K562 (cell line): ENCODE data around the gene MILR1. TPM values are rescaled to one million over a fixed set of nuclear protein-coding genes. Genes with fewer than 3 reads are reported as not detected.

Source experiments
- ATAC-seq: fragments of 200-7000 bp; cut with Tn5 transposase; 3 replicates; pipeline ENCODE4 v1.9.1; 2020; ENCODE audit warnings: moderate library complexity
- BruUV-seq: library from RNA; stranded (reverse); fragments of 400-500 nt; replicated peaks from 2 replicates; lab custom pipeline; 2021; lab: Mats Ljungman, UMichigan
- CTCF ChIA-PET: fragments of 300-600 bp; formaldehyde crosslinking; extraction: SDS; loops from one replicate; lab custom pipeline; 2021; ENCODE audit warnings: low intra/inter-chr PET ratio; lab: Yijun Ruan, JAX
- POLR2A ChIA-PET: fragments of 300-600, 350-650 bp; sonication (Branson Sonifier 250); formaldehyde crosslinking; extraction: SDS; loops from one replicate; lab custom pipeline; 2021; ENCODE audit warnings: antibody characterized with exemption, inconsistent platforms; lab: Yijun Ruan, JAX
- DNase-seq, 4 experiments: peaks; one replicate each; pipeline versions ENCODE4 v3.0.0 to v3.0.0-alpha.2; 2011 to 2018; ENCODE audit warnings: low spot score in 3 of 4, mixed read lengths in 3 of 4; ENCODE audit errors: extremely low read depth in 1 of 4
- FAIRE-seq: peaks from 2 replicates; lab custom pipeline; 2011; peaks lifted over from hg19 to GRCh38; lab: Jason Lieb, UNC
- H2AFZ ChIP-seq: 2 replicates; pipeline ENCODE4 v1.6.0; 2011; ENCODE audit warnings: low read depth, low read length, control low read depth, inconsistent platforms
- H3K27ac ChIP-seq: fragments of 200-600 bp; 3 replicates; pipeline ENCODE4 v1.8.0; 2011; ENCODE audit warnings: low read depth, mild to moderate bottlenecking, control low read depth, inconsistent platforms, low read length, moderate library complexity, mixed read lengths; ENCODE audit errors: extremely low read depth
- H3K27me3 ChIP-seq, 2 experiments: fragments of 300-600 bp in 1 of 2; 2 replicates in 1 of 2; 3 replicates in 1 of 2; pipeline versions ENCODE4 v1.6.0 to v1.8.0; 2011; ENCODE audit warnings: inconsistent platforms in 2 of 2, low read length in 2 of 2, mild to moderate bottlenecking in 1 of 2, mixed read lengths in 1 of 2, moderate library complexity in 1 of 2; ENCODE audit not compliant: control insufficient read depth in 2 of 2, insufficient read depth in 2 of 2
- H3K36me3 ChIP-seq: fragments of 300-600 bp; 3 replicates; pipeline ENCODE4 v1.8.0; 2011; ENCODE audit warnings: mild to moderate bottlenecking, low read length, inconsistent platforms; ENCODE audit not compliant: control insufficient read depth, insufficient read depth
- H3K4me1 ChIP-seq, 2 experiments: fragments of 200-600 bp in 1 of 2; replicated peaks in 1 of 2; 2 replicates in 1 of 2; 3 replicates in 1 of 2; pipeline versions ENCODE4 v1.5.1 to v1.8.0; 2011; ENCODE audit warnings: inconsistent platforms in 2 of 2, low read length in 2 of 2, mild to moderate bottlenecking in 1 of 2, mixed read lengths in 1 of 2, moderate library complexity in 1 of 2; ENCODE audit not compliant: control insufficient read depth in 2 of 2, insufficient read depth in 2 of 2
- H3K4me2 ChIP-seq: 2 replicates; pipeline ENCODE4 v1.6.1; 2011; ENCODE audit warnings: low read length, control low read depth, inconsistent platforms, mixed read lengths; ENCODE audit not compliant: insufficient read depth
- H3K4me3 ChIP-seq: fragments of 200-600 bp; sonication (generic), shearing (Covaris generic); 2 replicates; pipeline ENCODE4 v1.5.1; 2016; ENCODE audit warnings: control low read depth, inconsistent platforms
- H3K79me2 ChIP-seq: fragments of 200-600 bp; 3 replicates; pipeline ENCODE4 v1.8.0; 2011; ENCODE audit warnings: low read length, inconsistent platforms; ENCODE audit not compliant: control insufficient read depth, insufficient read depth
- H3K9ac ChIP-seq, 2 experiments: 2 replicates each; pipeline versions ENCODE4 v1.6.0 to v1.6.1; 2011; ENCODE audit warnings: low read depth in 2 of 2, low read length in 2 of 2, control low read depth in 1 of 2, inconsistent platforms in 1 of 2, mild to moderate bottlenecking in 1 of 2, mixed read lengths in 1 of 2; ENCODE audit not compliant: insufficient read depth in 1 of 2
- H3K9me1 ChIP-seq: one replicate; pipeline ENCODE4 v1.6.0; 2011; ENCODE audit warnings: inconsistent platforms, mild to moderate bottlenecking, low read length, moderate library complexity; ENCODE audit not compliant: control insufficient read depth, insufficient read depth
- H3K9me3 ChIP-seq: replicated peaks from 2 replicates; pipeline ENCODE4 v1.5.1; 2011; ENCODE audit warnings: low read depth, low read length, inconsistent platforms; ENCODE audit not compliant: control insufficient read depth, insufficient read depth
- H4K20me1 ChIP-seq: replicated peaks from 2 replicates; pipeline ENCODE4 v1.6.1; 2011; ENCODE audit warnings: low read length, inconsistent platforms, mixed read lengths; ENCODE audit not compliant: control insufficient read depth, insufficient read depth
- BACH1 ChIP-seq: fragments of 200-800 bp; sonication (Bioruptor generic); IDR thresholded peaks from 2 replicates; pipeline ENCODE4 v1.6.1; 2016; ENCODE audit warnings: missing genetic modification characterization, missing compliant biosample characterization
- CEBPG ChIP-seq, 3 experiments: fragments of 200-800 bp in 1 of 3; sonication (Bioruptor generic) in 1 of 3; sonication (generic) in 1 of 3; formaldehyde crosslinking in 1 of 3; IDR thresholded peaks in 2 of 3; conservative IDR thresholded peaks in 1 of 3; 2 replicates each; pipeline versions ENCODE4 v1.6.1 to v1.8.0; 2016 to 2022; ENCODE audit warnings: missing compliant biosample characterization in 2 of 3, missing genetic modification characterization in 2 of 3, mild to moderate bottlenecking in 1 of 3, missing genetic modification reagents in 1 of 3
- EP300 ChIP-seq: IDR thresholded peaks from 2 replicates; pipeline ENCODE4 v1.6.1; 2012; ENCODE audit warnings: low read length, improper control_type of control experiment
- ESRRA ChIP-seq: fragments of 450-650 bp; IDR thresholded peaks from 2 replicates; pipeline ENCODE4 v1.6.1; 2014; ENCODE audit warnings: low read depth, mild to moderate bottlenecking, moderate library complexity, borderline replicate concordance
- EWSR1 ChIP-seq: fragments of 450-650 bp; IDR thresholded peaks from 2 replicates; pipeline ENCODE4 v1.6.1; 2018; ENCODE audit warnings: borderline replicate concordance, mild to moderate bottlenecking, low read depth, moderate library complexity; ENCODE audit not compliant: partially characterized antibody
- FOSL1 ChIP-seq: fragments of 200-800 bp; sonication (Bioruptor generic); conservative IDR thresholded peaks from 2 replicates; pipeline ENCODE4 v1.6.1; 2016; ENCODE audit warnings: missing genetic modification characterization, missing compliant biosample characterization
- KDM4B ChIP-seq, 2 experiments: fragments of 450-650 bp in 1 of 2; sonication (generic) in 1 of 2; IDR thresholded peaks; 2 replicates each; pipeline ENCODE4 v1.6.1; 2016 to 2017; ENCODE audit warnings: borderline replicate concordance in 2 of 2, antibody characterized with exemption in 1 of 2, low read depth in 1 of 2, mild to moderate bottlenecking in 1 of 2
- MEF2A ChIP-seq: IDR thresholded peaks from 2 replicates; pipeline ENCODE4 v1.6.1; 2011; ENCODE audit warnings: low read depth, mild to moderate bottlenecking, low read length, moderate library complexity; ENCODE audit not compliant: control insufficient read depth
- PRPF4 ChIP-seq: fragments of 200-400 bp; formaldehyde crosslinking; IDR thresholded peaks from one replicate; pipeline ENCODE4 v1.6.1; 2017; ENCODE audit warnings: low read length, low read depth, mild to moderate bottlenecking; ENCODE audit not compliant: insufficient read depth, poor library complexity, severe bottlenecking
- RAD21 ChIP-seq, 2 experiments: fragments of 250-450 bp in 1 of 2; fragments of 450-650 bp in 1 of 2; sonication (Bioruptor Pico) in 1 of 2; formaldehyde crosslinking in 1 of 2; IDR thresholded peaks in 1 of 2; conservative IDR thresholded peaks in 1 of 2; 2 replicates each; pipeline versions ENCODE4 v1.4.0 to v1.8.0; 2020 to 2022; ENCODE audit warnings: mild to moderate bottlenecking in 2 of 2, moderate library complexity in 1 of 2
- RFX1 ChIP-seq: fragments of 450-650 bp; IDR thresholded peaks from 2 replicates; pipeline ENCODE4 v1.6.1; 2016; ENCODE audit warnings: mild to moderate bottlenecking, moderate library complexity
- SREBF1 ChIP-seq: fragments of 150-350 bp; IDR thresholded peaks from 2 replicates; pipeline ENCODE4 v1.6.1; 2014; ENCODE audit warnings: antibody characterized with exemption, low read depth, low read length, borderline replicate concordance
- ZNF175 ChIP-seq: fragments of 200-800 bp; sonication (Bioruptor generic); IDR thresholded peaks from 2 replicates; pipeline ENCODE4 v1.6.1; 2016; ENCODE audit warnings: low read depth, mild to moderate bottlenecking, missing genetic modification characterization, missing compliant biosample characterization
- ZNF197 ChIP-seq: fragments of 200-800 bp; sonication (Bioruptor generic); IDR thresholded peaks from 2 replicates; pipeline ENCODE4 v1.6.1; 2016; ENCODE audit warnings: low read depth, missing genetic modification characterization, missing compliant biosample characterization
- ZNF589 ChIP-seq: fragments of 200-800 bp; sonication (Bioruptor generic); IDR thresholded peaks from 2 replicates; pipeline ENCODE4 v1.6.1; 2016; ENCODE audit warnings: low read depth, missing genetic modification characterization, missing compliant biosample characterization
- ZNF699 ChIP-seq: fragments of 250-450 bp; sonication (Bioruptor Pico); IDR thresholded peaks from 2 replicates; pipeline ENCODE4 v1.8.0; 2021; ENCODE audit warnings: mild to moderate bottlenecking, moderate library complexity; ENCODE audit not compliant: insufficient replicate concordance
- WGBS: fragments of 100-300 bp; shearing (Covaris generic); methylation state at CpG from one replicate; pipeline ENCODE4 v1.1.6; 2016; ENCODE audit warnings: low coverage, mixed read lengths; ENCODE audit not compliant: insufficient coverage; ENCODE audit errors: missing lambda C conversion rate; 5-methylcytosine and 5-hydroxymethylcytosine counted together
- in situ Hi-C: fragments of 300-500 bp; cut with MboI; formaldehyde crosslinking; loops from 4 replicates; pipeline ENCODE4 v1.15.0; 2018; ENCODE audit warnings: inconsistent platforms, mixed read lengths
- intact Hi-C: fragments of 100-400 bp; cut with micrococcal nuclease; formaldehyde crosslinking; loops from 2 replicates; pipeline ENCODE4 v1.14.2; 2022
- polyA plus RNA-seq, 8 experiments: library from polyadenylated mRNA; depleted of rRNA in 4 of 8; stranded (reverse) in 5 of 8; unstranded in 3 of 8; fragments of >200 nt; fragmentation: Nextera tagmentation in 2 of 8; fragmentation: Illumina TruSeq in 1 of 8; extraction: Ambion mirVana in 2 of 8; extraction: Trizol in 1 of 8; gene quantifications; 2 replicates each; pipeline versions ENCODE4 v1.2.1 to v1.2.3, GENCODE V29; 2011 to 2014; ENCODE audit warnings: inconsistent platforms in 1 of 8, missing spikeins in 1 of 8
- total RNA-seq, 7 experiments: library from RNA; depleted of rRNA in 6 of 7; stranded (reverse); fragments of >200 nt in 6 of 7; fragmentation: Illumina TruSeq in 2 of 7; extraction: Trizol in 2 of 7; gene quantifications; 2 replicates each; pipeline versions ENCODE4 v1.2.1 to v1.2.3, GENCODE V29; 2011 to 2021; ENCODE audit warnings: low replicate concordance in 1 of 7
- TF ChIP-seq, protein P1 (sequence below): fragments of 450-650 bp; IDR thresholded peaks from 2 replicates; pipeline ENCODE4 v1.7.1; 2018; ENCODE audit warnings: mild to moderate bottlenecking, low read depth; ENCODE audit not compliant: partially characterized antibody

Gene MILR1
- total and polyA plus RNA-seq, 9 of the 15 experiments (the other 6 are each of a cell fraction or from before 2014, with no cell fraction given): 3.8 to 14.1 (median 7.1) TPM

DNA sequence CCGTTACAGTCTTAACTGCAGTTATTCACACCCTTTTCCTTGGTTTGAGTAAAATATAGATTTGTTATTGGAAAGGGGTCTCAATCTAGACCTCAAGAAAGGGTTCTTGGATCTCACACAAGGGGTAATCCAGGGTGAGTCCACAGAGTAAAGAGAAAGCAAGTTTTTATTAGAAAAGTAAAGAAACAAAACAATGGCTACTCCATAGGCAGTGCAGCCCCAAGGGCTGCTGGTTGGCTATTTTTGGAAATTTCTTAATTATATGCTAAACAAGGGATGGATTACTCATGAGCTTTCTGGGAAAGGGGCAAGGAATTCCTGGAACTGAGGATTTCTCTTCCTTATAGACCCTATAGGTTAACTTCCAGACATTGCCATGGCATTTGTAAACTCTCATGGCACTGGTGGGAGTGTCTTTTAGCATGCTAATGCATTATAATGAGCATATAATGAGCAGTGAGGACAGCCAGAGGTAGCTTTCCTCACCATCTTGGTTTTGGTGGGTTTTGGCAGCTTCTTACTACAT lies 24.5 kb upstream of the MILR1 start:
- ATAC-seq (no peak), FAIRE-seq (no peak), DNase-seq (no peak)
- WGBS: 26% methylated on average over 1 of the region's 1 CpG
- Histone ChIP-seq H3K9me3 (no peaks in the 10 kb centered on the region), H3K9ac (no peak overlapping the region), H3K79me2 (no peaks in the 10 kb centered on the region), H4K20me1 (no peaks in the 10 kb centered on the region), H3K36me3 (no peaks in the 10 kb centered on the region), H3K27me3 (no peaks in the 10 kb centered on the region), H3K4me2 (no peak overlapping the region), H3K9me1 (no peaks in the 10 kb centered on the region), H3K4me1 (peaks cover 0 to 9% of the 10 kb centered on the region in 2 experiments; a peak in 1 of 5 replicates), H3K27ac (no peak overlapping the region), H3K4me3 (no peak overlapping the region), H2AFZ (peak overlapping the region; percentile 3)
- no TSS peak for BruUV-seq
- CTCF ChIA-PET: no interaction called here
- POLR2A ChIA-PET: interaction anchor here (1.2 kb wide), 2 partner anchors 25 to 81 kb away, joined by 4 read pairs; partner anchors contain the start of gene DDX5
- in situ Hi-C loops (loop anchor here (5.0 to 10.0 kb wide), 3 partner anchors 68 to 540 kb away; no protein-coding TSS in a partner anchor), intact Hi-C loops (loop anchor here (5.0 kb wide), 2 partner anchors 348 to 538 kb away; no protein-coding TSS in a partner anchor)
- TF ChIP-seq EWSR1 (no peak), ESRRA (no peak), FOSL1 (peak; percentile 78), ZNF197 (no peak), RFX1 (peak; percentile 17; the same call in 1 of the 2 replicates), BACH1 (tag) (0 out of 2 replicates have a peak, but pooled peaks have one; percentile 28), KDM4B (IDR thresholded peaks at IDR 0.05; ENCODE audit: borderline replicate concordance in 2 of 2, low read depth in 1 of 2) (no peak), ZNF699 (CRISPR knock-in tag) (no peak), MEF2A (peak; percentile 27; the same call in 1 of the 2 replicates), RAD21 (CRISPR knock-in tag; conservative IDR thresholded peaks at IDR 0.05 in 1 of 2, IDR thresholded peaks at IDR 0.05 in 1 of 2) (0 out of 4 replicates have a peak, but pooled peaks of 1 of the 2 experiments have one; percentile 12), PRPF4 (no peak), ZNF589 (CRISPR knock-in tag) (peak; percentile 93), EP300 (no peak), ZNF175 (peak; percentile 87), CEBPG (CRISPR knock-in tag; IDR thresholded peaks at IDR 0.05) (no peak), CEBPG (tag; conservative IDR thresholded peaks at IDR 0.05 in 1 of 2, IDR thresholded peaks at IDR 0.05 in 1 of 2) (peak in 1 of 2 experiments; percentile 41; a peak in 1 of 4 replicates), SREBF1 (no peak)
- TF ChIP-seq, protein P1, sequence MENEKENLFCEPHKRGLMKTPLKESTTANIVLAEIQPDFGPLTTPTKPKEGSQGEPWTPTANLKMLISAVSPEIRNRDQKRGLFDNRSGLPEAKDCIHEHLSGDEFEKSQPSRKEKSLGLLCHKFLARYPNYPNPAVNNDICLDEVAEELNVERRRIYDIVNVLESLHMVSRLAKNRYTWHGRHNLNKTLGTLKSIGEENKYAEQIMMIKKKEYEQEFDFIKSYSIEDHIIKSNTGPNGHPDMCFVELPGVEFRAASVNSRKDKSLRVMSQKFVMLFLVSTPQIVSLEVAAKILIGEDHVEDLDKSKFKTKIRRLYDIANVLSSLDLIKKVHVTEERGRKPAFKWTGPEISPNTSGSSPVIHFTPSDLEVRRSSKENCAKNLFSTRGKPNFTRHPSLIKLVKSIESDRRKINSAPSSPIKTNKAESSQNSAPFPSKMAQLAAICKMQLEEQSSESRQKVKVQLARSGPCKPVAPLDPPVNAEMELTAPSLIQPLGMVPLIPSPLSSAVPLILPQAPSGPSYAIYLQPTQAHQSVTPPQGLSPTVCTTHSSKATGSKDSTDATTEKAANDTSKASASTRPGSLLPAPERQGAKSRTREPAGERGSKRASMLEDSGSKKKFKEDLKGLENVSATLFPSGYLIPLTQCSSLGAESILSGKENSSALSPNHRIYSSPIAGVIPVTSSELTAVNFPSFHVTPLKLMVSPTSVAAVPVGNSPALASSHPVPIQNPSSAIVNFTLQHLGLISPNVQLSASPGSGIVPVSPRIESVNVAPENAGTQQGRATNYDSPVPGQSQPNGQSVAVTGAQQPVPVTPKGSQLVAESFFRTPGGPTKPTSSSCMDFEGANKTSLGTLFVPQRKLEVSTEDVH: no peak
